ENCODE measurements around the gene MED9. TPM values are rescaled to one million over a fixed set of nuclear protein-coding genes. Genes with fewer than 3 reads are reported as not detected.

The MED9 gene
- total RNA-seq, 2 donors from 2014 or later: 7.0 to 8.8 TPM

DNA sequence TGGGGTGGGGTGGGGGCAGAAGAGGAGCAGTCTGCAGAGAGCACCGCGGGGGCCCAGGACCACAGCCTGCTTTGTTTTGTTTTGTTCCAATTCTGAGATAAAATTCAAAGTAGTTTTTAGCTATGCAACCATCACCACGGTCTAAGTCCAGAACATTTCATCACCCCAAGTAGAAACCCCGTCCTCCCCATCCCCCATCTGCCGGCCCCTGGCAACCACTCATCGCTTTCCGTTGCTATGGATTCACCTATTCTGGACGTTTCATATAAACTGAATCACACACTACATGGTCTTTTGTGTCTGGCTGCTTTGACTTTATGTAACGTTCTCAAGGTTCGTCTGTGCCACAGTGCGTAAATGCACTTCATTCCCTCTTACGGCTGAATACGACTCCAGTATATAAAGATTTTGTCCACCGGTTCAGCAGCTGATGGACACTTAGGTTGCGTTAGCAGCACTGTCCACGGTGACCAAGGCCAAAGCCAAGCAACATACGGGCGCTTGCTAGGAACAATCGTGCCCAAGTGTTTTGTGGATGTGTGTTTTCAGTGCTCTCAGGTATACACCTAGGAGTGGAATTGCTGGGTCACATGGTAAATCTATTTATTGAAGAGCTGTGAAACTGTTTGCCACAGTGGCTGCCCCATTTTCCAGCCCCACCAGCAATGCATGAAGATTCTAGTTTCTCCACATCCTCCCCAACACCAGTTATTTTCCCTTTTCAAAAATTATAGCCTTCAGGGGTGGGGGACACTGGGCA lies 47.1 kb downstream of the MED9 start:
- intact Hi-C loops (cut with DNase I): loop anchor here in 1 of 2 donors (5.0 kb wide), 1 partner anchor 902 kb away; no protein-coding TSS in a partner anchor

GRCh38 chr17:17525311-17525710 lies 48.5 kb downstream of the MED9 start:
- intact Hi-C loops (cut with DNase I): no loop called here
- DNase-seq (ENCODE audit: low spot score): no peak

More for the DNA sequence above, 47.1 kb downstream of the MED9 start:
- no peak for DNase-seq (ENCODE audit: low spot score)

GRCh38 chr17:17525956-17526355 lies 49.2 kb downstream of the MED9 start:
- intact Hi-C loops (cut with DNase I): no loop called here
- DNase-seq (ENCODE audit: low spot score): no peak

- intact Hi-C loops (cut with DNase I): no loop called here
- DNase-seq (ENCODE audit: low spot score): no peak
Observed at GRCh38 chr17:17526369-17526768, 49.6 kb downstream of the MED9 start.

DNA sequence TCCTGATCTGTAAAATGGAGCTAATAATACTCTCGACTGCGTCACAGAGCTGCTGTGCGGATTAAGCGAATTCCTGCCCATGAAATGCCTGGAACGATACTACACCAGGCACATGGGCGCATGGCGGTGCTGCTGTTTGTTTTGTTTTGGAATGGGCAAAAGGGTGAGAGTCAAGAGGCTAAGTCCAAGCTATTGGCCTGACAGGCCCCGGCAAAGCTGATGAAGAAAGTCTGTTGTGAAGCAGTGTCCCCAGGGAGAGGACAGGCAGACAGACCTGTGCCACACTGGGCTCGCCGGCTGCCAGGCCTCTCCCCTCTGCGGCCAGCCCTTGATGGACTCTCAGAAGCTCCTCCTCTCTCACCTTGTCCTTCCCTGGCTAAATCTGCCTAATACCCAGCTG lies 50.7 kb downstream of the MED9 start:
- intact Hi-C loops (cut with DNase I): no loop called here
- no peak for DNase-seq (ENCODE audit: low spot score)

- intact Hi-C loops (cut with DNase I): no loop called here
- no peak for DNase-seq (ENCODE audit: low spot score)
Observed at GRCh38 chr17:17527956-17528500, 51.2 kb downstream of the MED9 start.

DNA sequence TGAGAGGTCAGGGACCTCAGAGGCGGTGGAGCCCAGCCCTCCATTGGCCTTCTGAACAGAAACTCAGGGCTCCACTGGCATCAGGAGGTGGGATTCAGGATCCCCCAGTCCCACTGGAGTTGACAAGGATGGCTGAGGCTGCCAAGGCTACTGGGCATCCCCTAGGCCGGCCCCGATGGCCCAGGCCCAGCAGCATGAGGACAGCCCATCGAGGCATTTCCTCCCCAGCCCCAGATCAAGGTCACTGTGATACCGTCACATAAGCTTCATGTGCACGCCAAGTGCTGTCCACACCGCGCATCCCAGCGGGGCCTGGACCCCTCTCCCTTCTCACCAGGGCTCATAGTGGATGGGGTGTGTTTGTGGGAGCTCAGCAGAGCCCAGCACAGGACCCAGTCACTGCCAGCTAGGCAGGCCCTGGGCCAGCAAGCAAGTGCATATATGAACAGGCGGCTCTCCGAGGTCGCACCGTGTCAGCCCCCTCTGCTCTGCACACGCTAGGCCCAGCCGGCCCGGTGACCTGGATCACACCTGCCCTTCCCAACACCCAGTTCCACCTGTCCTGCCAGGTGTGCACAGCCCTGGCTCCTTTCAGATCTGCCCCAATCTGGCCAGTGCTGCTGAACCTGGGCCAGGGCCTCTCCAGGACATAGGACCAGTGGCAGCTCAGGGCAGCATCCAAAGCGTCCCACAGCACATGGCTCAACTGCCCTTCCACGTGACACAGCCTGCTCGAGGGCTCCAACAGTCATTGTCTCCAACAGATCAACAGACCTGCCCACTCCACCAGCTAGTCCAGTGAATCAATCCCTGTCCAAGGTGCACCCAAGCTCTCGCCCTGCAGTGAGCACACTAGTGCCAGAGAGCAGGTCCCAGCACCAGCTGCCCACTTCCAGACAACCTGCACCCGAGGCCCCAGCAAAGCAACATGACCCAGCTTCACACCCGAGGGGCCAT lies 52.2 kb downstream of the MED9 start:
- no peak for DNase-seq (ENCODE audit: low spot score)
- intact Hi-C loops (cut with DNase I): no loop called here

GRCh38 chr17:17531156-17531555 lies 54.4 kb downstream of the MED9 start:
- intact Hi-C loops (cut with DNase I): no loop called here
- no peak for DNase-seq (ENCODE audit: low spot score)

DNA sequence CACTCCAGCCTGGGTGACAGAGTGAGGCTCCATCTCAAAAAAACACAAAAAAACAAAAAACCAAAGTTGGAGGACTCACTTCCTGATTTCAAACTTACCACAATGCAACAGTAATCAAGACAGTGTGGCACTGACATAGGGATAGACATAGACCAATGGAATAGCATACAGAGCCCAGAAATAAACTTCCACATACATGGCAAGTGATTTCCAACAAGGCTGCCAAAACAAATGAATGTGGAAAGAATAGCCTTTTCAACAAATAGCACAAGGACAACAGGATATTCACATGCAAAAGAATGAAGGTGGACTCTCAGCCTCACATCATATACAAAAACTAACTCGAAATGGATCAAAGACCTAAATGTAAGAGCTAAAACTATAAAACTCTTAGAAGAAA lies 56.2 kb downstream of the MED9 start:
- intact Hi-C loops (cut with DNase I): no loop called here

DNA sequence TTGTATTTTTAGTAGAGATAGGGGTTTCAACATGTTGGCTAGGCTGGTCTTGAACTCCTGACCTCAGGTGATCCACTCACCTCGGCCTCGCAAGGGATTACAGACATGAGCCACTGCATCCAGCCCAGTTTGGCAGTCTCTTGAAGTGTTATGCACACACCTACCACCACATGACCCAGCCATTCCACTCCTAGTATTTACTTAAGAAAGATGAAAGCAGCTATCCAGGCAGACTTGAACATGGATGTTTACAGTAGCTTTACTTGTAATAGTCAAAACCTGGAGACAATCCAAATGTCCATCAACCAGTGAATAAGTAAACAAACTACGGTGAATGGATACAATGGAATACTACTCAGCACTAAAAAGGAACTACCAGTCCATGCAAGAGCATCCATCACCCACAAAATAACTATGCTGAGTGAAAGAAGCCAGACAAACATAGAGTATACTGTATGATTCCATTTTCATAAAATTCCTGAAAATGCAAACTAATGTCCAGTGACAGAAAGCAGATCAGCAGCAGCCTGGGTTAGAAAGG lies 57.2 kb downstream of the MED9 start:
- DNase-seq (ENCODE audit: low spot score): no peak
- intact Hi-C loops (cut with DNase I): no loop called here

More for the DNA sequence above, 56.2 kb downstream of the MED9 start:
- DNase-seq (ENCODE audit: low spot score): no peak

DNA sequence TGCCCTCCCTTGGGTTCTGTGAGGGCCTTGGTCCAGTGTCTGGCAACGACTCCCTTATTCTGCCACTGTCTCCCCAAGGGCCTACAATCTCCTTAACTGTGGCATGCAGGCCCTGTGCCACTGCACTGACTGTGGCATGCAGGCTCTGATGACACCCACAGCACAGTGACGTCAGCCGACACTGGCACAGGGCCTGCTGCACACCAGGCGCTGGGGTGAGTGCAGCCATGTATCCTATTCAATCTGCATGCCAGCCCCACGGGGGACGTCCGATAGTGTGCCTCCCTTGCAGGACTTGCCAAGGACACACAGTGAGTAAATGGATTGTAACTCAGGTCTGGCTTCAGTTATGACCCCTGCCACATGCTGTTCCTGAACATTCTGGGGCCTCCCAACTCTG lies 59.2 kb downstream of the MED9 start:
- intact Hi-C loops (cut with DNase I): no loop called here
- no peak for DNase-seq (ENCODE audit: low spot score)

DNA sequence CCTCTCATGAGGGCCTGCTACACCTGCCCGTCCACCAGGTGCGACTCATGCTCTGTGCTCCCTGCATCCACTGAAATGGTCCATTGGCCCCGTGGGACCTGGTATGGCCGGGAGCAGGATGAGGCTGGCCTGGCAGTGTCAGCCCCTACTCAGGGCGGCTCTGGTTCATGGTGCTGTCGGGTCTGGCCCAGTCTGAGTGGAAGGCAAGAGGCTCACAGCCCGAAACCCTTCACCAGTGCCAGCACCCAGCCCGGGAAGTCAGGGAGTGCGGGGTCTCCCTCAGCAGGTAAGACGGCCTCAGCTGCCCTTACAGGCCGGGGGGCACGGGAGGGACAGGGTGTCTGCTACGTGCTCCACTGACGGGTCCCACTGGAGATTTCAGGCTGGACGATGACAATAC lies 59.9 kb downstream of the MED9 start:
- no peak for DNase-seq (ENCODE audit: low spot score)
- intact Hi-C loops (cut with DNase I): no loop called here

DNA sequence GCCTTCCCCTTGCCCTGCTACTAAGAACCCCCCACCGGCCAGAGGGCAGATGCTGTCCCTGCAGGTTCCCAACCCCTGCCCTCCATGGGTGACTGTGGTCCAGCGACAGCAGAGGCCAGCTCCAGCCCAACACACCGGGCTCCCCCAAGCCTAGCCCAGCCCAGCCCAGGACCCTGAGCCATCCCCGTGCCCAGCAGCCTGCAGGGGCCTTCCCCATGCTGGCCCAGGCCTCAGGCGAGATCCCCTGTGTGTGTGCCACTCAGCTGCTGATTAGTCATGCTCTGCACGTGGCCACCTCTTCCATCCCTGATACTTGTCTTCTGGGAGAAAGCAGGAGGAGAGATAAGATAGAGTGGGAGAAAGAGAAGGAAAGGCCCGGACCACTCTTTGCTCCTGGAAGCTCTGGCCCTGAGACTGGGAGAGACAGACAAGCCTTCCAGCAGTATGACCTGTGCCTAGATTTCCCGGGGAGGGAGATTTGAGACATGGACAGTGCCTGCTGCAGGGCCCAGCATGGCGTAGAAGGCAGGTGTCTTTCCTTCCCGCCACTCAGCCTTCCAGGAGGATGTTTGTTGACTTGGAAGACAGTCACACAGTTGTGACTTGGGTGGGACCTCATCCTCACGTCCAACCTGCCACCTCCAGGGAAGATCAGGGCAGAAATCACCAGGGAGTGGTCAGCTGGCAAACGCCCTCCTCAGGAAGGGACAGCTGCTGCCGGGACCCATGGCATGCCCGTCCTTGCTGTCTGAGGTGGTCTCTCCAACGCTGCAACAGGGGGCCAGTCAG lies 60.7 kb downstream of the MED9 start:
- no peak for DNase-seq (ENCODE audit: low spot score)
- intact Hi-C loops (cut with DNase I): no loop called here

DNA sequence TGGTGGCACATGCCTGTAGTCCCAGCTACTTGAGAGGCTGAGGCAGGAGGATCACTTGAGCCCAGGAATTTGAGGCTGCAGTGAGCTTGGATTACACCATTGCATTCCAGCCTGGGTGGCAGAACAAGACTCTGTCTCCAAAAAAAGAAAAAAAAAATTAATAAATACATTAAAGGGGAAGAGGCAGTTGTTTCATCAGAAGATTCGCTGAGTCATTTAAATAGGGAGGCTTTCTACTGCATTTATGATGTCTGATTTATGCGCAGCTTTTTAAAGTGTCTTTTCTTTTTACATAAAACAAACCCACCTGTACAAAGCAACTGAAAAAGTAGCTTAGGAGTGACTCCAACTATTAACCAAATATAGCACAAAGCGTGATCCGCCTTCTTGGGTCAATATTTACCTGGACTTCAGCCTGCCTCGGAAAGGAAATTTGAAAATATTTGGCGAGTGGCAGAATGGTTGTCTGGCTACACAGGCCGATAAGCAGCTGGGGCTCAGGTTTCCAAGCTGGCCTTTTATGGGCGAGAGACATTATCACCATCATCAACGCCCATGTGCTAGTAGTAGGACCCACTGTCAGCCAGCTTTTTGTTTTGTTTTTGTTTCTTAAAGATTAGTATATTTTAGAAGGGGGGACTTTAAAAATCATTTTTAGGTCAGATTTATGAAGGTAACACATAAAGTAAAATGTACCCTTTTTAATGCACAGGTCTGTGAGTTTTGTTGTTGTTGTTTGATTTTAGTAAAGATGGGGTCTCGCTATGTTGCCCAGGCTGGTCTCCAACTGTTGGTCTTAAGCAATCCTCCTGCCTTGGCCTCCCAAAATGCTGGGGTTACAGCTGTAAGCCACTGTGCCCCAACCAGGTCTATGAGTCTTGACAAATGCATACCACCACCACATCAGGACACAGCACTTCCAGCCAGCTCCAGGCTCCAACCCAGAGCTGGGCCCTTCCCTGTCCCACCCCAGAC lies 61.9 kb downstream of the MED9 start:
- intact Hi-C loops (cut with DNase I): no loop called here

DNA sequence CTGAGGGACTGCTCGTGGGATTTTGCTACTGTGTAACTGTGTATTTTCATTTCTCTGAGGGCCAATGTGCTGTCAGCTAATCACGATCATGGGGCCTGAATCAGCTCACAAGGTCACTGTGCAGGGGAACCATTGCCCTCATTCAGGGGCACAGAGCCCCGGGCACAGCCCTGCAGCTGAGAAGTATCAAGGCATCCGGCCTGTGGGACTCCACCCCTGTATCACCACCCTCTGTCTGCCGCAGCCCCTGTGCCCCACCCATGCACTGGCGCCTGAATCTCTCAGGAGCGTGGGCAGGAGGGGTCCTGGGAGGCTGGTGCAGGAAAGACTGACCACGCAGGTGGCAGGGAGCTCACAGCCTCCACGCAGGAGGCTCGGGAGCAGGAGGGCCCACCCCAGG lies 62.8 kb downstream of the MED9 start:
- DNase-seq (ENCODE audit: low spot score): no peak
- intact Hi-C loops (cut with DNase I): no loop called here

More for the DNA sequence above, 61.9 kb downstream of the MED9 start:
- DNase-seq (ENCODE audit: low spot score): no peak

DNA sequence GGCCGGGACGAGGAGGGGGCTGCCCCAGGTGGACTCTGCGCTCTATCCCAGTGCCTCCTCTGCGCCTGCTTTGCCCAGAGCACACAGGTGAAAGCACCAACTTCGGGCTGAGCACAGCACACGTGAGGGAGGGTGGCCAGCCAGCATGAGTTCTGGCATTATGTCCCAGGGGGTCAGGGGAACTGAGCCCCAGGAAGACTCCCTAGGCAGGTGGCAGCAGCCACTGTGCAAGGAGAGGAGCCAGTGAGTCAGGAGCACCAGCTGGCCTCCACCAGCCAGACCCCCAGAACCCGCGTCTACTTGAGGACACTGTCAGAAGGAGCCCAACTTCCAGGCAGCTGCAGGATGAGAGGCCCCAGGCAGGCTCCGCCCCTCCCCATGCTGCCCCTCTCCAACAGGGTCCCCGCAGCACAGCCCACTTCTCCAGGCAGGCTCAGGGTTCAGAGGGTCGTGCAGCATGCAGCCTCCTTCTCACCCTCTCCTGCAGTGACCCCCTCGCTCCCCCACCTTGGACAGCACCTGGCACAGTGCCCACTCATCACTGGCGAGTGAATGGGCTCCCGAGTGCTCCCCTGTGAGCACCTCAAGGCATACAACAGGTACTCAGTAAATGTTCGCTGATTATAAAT lies 63.6 kb downstream of the MED9 start:
- intact Hi-C loops (cut with DNase I): loop anchor here in 1 of 2 donors (5.0 kb wide), 1 partner anchor 512 kb away; no protein-coding TSS in a partner anchor
- DNase-seq (ENCODE audit: low spot score): no peak

DNA sequence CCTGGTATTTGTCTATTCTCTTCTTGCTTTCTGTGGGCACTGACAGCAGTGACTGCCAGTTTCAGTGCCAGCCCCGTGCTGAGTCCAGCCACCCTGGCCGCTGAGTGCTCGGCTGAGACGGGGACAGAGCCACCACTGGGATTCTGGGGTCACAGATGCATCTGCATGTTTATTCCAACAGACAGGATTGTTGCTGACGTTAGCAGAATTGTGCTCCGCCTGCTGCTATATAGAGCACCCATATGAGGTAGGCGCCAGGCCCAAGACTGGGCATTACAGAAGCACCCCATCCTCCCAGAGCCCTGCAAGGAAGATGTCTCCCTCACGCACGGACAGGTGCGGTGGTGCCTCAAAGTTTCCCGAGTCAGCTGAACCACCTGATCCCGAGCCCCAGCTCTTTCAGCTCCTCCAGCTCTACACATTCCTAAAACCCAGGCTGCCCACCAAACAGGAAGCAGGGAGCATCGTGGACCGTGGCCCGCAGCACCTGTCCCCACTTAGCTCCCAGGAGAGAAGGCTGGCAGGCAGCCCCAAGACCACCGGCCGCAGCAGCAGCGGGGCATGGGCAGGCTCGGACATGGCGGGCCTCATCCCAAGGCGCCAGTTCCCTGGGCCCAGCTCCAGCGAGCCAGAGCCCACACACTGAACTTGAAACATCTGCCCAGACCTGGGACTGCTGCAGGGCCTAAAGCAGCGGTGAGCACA lies 64.3 kb downstream of the MED9 start:
- no peak for DNase-seq (ENCODE audit: low spot score)
- intact Hi-C loops (cut with DNase I): loop anchor here in 1 of 2 donors (5.0 kb wide), 1 partner anchor 511 kb away; no protein-coding TSS in a partner anchor

Data from posterior vena cava (tissue), 2 donors.